B cell (primary cell): ENCODE results near the gene RXFP1. TPM values are rescaled to one million over a fixed set of nuclear protein-coding genes. Genes with fewer than 3 reads are reported as not detected.

Experiments
- ATAC-seq: fragments of 200-7000 bp; cut with Tn5 transposase; one replicate; pipeline ENCODE4 v1.10.0; 2021; ENCODE audit warnings: low read depth, mild to moderate bottlenecking, moderate number of reproducible peaks, moderate library complexity
- CTCF ChIA-PET: fragments of 350-600 bp; sonication (Branson Sonifier 250); formaldehyde crosslinking; loops from one replicate; lab custom pipeline; 2021; ENCODE audit warnings: antibody characterized with exemption, inconsistent platforms; lab: Charles Lee
- POLR2A ChIA-PET: fragments of 350-600 bp; sonication (Branson Sonifier 250); formaldehyde crosslinking; loops from one replicate; lab custom pipeline; 2021; ENCODE audit warnings: antibody characterized with exemption; lab: Charles Lee
- DNase-seq: peaks from one replicate; pipeline ENCODE4 v3.0.0; 2013
- H2AFZ ChIP-seq: 2 replicates; pipeline ENCODE4 v1.6.1; 2012; ENCODE audit warnings: mild to moderate bottlenecking, low read depth, low read length; ENCODE audit not compliant: insufficient read depth, poor library complexity, severe bottlenecking
- H3K27ac ChIP-seq, 2 donors: 1 replicate in 1 of 2; 2 replicates in 1 of 2; pipeline ENCODE4 v1.5.1; 2012 to 2013; ENCODE audit warnings: low read length in 2 of 2, mild to moderate bottlenecking in 2 of 2, moderate library complexity in 1 of 2
- H3K27me3 ChIP-seq, 4 experiments: fragments of 200-600 bp in 1 of 4; sonication (generic) in 1 of 4; replicated peaks in 1 of 4; 1 replicate in 2 of 4; 2 replicates in 2 of 4; pipeline versions ENCODE4 v1.6.1 to v1.7.0; 2013 to 2016; ENCODE audit warnings: low read length in 3 of 4, mild to moderate bottlenecking in 2 of 4, mixed read lengths in 1 of 4, moderate library complexity in 1 of 4; ENCODE audit not compliant: insufficient read depth in 4 of 4, control insufficient read depth in 3 of 4; ENCODE audit errors: control extremely low read depth in 1 of 4
- H3K36me3 ChIP-seq, 2 experiments: replicated peaks in 1 of 2; 1 replicate in 1 of 2; 2 replicates in 1 of 2; pipeline versions ENCODE4 v1.6.1 to v1.7.1; 2013; ENCODE audit warnings: low read length in 1 of 2; ENCODE audit not compliant: insufficient read depth in 2 of 2, control insufficient read depth in 1 of 2; ENCODE audit errors: control extremely low read depth in 1 of 2, extremely low read depth in 1 of 2
- H3K4me1 ChIP-seq, 2 donors: fragments of 200-600 bp in 1 of 2; sonication (generic) in 1 of 2; 1 replicate in 1 of 2; 2 replicates in 1 of 2; pipeline versions ENCODE4 v1.5.1 to v1.6.1; 2013 to 2017; ENCODE audit warnings: low read length in 2 of 2; ENCODE audit not compliant: control insufficient read depth in 2 of 2, insufficient read depth in 2 of 2
- H3K4me2 ChIP-seq: replicated peaks from 2 replicates; pipeline ENCODE3; 2012; ENCODE audit warnings: mild to moderate bottlenecking, low read depth, low read length; ENCODE audit not compliant: poor library complexity, severe bottlenecking
- H3K4me3 ChIP-seq, 5 experiments: fragments of 200-600 bp in 1 of 5; sonication (generic) in 1 of 5; 1 replicate in 3 of 5; 2 replicates in 2 of 5; pipeline versions ENCODE4 v1.5.1 to v1.7.0; 2011 to 2016; ENCODE audit warnings: low read length in 4 of 5, mild to moderate bottlenecking in 4 of 5, low read depth in 2 of 5, control low read depth in 1 of 5, moderate library complexity in 1 of 5; ENCODE audit not compliant: insufficient read depth in 1 of 5; ENCODE audit errors: control extremely low read depth in 1 of 5, extremely low read depth in 1 of 5
- H3K79me2 ChIP-seq: fragments of 200-600 bp; sonication (generic); one replicate; pipeline ENCODE4 v1.6.0; 2016; ENCODE audit warnings: low read length; ENCODE audit not compliant: control insufficient read depth, insufficient read depth
- H3K9ac ChIP-seq: fragments of 200-600 bp; sonication (generic); 2 replicates; pipeline ENCODE4 v1.6.1; 2017; ENCODE audit warnings: mild to moderate bottlenecking, low read length, moderate library complexity
- H3K9me3 ChIP-seq, 3 donors: one replicate each; pipeline versions ENCODE4 v1.6.1 to v1.7.1; 2013; ENCODE audit warnings: low read length in 2 of 3; ENCODE audit not compliant: control insufficient read depth in 2 of 3, insufficient read depth in 1 of 3; ENCODE audit errors: control extremely low read depth in 1 of 3
- H4K20me1 ChIP-seq: 2 replicates; pipeline ENCODE4 v1.6.0; 2012; ENCODE audit warnings: mild to moderate bottlenecking, low read length; ENCODE audit not compliant: insufficient read depth, control insufficient read depth, poor library complexity, severe bottlenecking
- H3K27ac Mint-ChIP-seq: one replicate; pipeline ENCODE4 v1.8.0; 2021; ENCODE audit warnings: mixed read lengths
- H3K27me3 Mint-ChIP-seq: one replicate; pipeline ENCODE4 v1.8.0; 2021; ENCODE audit warnings: mixed read lengths
- H3K4me1 Mint-ChIP-seq: one replicate; pipeline ENCODE4 v1.8.0; 2021; ENCODE audit warnings: mixed read lengths
- H3K4me3 Mint-ChIP-seq: one replicate; pipeline ENCODE4 v1.8.0; 2021; ENCODE audit warnings: mixed read lengths
- H3K9me3 Mint-ChIP-seq: one replicate; pipeline ENCODE4 v1.8.0; 2022; ENCODE audit warnings: mixed read lengths; ENCODE audit not compliant: insufficient read depth
- EZH2 ChIP-seq: IDR thresholded peaks from 2 replicates; pipeline ENCODE4 v1.6.1; 2012; ENCODE audit warnings: borderline replicate concordance, low read depth, mild to moderate bottlenecking, moderate library complexity, low read length; ENCODE audit not compliant: insufficient read depth, poor library complexity, severe bottlenecking
- WGBS: methylation state at CpG from one replicate; pipeline ENCODE4 v1.1.5; 2013; ENCODE audit warnings: missing lambda C conversion rate; ENCODE audit not compliant: insufficient coverage; 5-methylcytosine and 5-hydroxymethylcytosine counted together
- intact Hi-C: fragments of 100-400 bp; cut with micrococcal nuclease; formaldehyde crosslinking; loops from one replicate; pipeline ENCODE4 v1.10.0; 2022
- polyA plus RNA-seq: library from polyadenylated mRNA; depleted of rRNA; stranded (reverse); fragments of >200 nt; gene quantifications from 2 replicates; pipeline ENCODE4 v1.2.3, GENCODE V29; 2012
- total RNA-seq, 2 donors: library from RNA; stranded (reverse); fragments of 120-200 nt in 1 of 2; gene quantifications; 1 replicate in 1 of 2; 2 replicates in 1 of 2; pipeline versions ENCODE4 v1.2.3 to v1.2.4, GENCODE V29; 2013 to 2022
- TF ChIP-seq, protein P1 (sequence below): fragments of 200-600 bp; IDR thresholded peaks from one replicate; pipeline ENCODE4 v1.8.0; 2022; ENCODE audit warnings: antibody characterized with exemption, mild to moderate bottlenecking

RXFP1 gene
- total and polyA plus RNA-seq, 2 donors (not counting 1 experiment from before 2014, with no cell fraction given) = not detected

DNA sequence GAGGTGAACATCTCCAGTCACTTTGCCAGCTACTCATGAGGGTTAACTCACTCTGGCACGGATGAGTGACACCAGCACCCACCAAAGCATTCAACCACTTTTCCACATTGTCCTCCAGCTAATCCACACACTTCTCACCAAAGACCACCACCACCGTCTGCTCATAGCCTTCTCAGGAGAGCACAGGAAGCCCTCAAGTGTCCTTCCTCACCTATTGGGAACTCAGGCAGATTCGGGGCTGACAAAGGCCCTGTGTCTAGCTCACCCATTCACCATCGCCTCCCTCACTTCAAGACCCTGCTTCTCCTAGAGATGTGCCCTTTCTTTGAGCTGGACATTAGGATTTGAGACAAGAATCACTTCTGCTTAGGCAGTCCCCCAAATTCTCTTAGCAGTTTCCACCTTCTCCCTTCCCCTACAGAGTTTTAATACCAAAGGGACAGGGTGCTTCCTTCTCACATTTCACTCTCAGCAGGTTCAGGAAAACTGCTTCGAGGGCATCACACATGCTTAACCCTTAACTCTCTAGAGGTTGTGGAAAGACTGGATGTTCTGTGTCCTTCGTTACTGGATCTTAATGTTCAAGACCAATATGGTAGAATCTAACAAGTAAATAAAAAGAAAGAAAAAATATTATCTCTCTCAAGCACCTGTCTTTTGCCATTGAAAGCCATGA is 11.0 kb downstream of the RXFP1 start:
- no peaks in the 10 kb centered on the region for H3K9me3 Mint-ChIP-seq
- H3K27me3 Mint-ChIP-seq = no peaks in the 10 kb centered on the region
- TF ChIP-seq EZH2 = no peak
- TF ChIP-seq, protein P1, sequence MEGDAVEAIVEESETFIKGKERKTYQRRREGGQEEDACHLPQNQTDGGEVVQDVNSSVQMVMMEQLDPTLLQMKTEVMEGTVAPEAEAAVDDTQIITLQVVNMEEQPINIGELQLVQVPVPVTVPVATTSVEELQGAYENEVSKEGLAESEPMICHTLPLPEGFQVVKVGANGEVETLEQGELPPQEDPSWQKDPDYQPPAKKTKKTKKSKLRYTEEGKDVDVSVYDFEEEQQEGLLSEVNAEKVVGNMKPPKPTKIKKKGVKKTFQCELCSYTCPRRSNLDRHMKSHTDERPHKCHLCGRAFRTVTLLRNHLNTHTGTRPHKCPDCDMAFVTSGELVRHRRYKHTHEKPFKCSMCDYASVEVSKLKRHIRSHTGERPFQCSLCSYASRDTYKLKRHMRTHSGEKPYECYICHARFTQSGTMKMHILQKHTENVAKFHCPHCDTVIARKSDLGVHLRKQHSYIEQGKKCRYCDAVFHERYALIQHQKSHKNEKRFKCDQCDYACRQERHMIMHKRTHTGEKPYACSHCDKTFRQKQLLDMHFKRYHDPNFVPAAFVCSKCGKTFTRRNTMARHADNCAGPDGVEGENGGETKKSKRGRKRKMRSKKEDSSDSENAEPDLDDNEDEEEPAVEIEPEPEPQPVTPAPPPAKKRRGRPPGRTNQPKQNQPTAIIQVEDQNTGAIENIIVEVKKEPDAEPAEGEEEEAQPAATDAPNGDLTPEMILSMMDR = no peak
- no peak overlapping the region for H3K27ac ChIP-seq
- H3K4me2 ChIP-seq = no peak overlapping the region
- H3K4me3 ChIP-seq = no peak overlapping the region
- H3K36me3 ChIP-seq = no peaks in the 10 kb centered on the region
- H4K20me1 ChIP-seq = no peaks in the 10 kb centered on the region
- ATAC-seq = no peak
- no peak overlapping the region for H3K9ac ChIP-seq
- no peaks in the 10 kb centered on the region for H3K4me1 Mint-ChIP-seq
- no peak for DNase-seq
- H3K4me1 ChIP-seq = no peaks in the 10 kb centered on the region
- POLR2A ChIA-PET = no interaction called here
- H3K27me3 ChIP-seq = no peaks in the 10 kb centered on the region
- H3K79me2 ChIP-seq = no peaks in the 10 kb centered on the region
- intact Hi-C loops = no loop called here
- no peak overlapping the region for H2AFZ ChIP-seq
- no peak overlapping the region for H3K27ac Mint-ChIP-seq
- 93% methylated on average over 4 of the region's 6 CpGs for WGBS
- no peaks in the 10 kb centered on the region for H3K9me3 ChIP-seq
- CTCF ChIA-PET = interaction anchor here (0.5 kb wide), 1 partner anchor 1024 kb away, joined by 3 read pairs; no protein-coding TSS in a partner anchor
- H3K4me3 Mint-ChIP-seq = no peak overlapping the region

DNA sequence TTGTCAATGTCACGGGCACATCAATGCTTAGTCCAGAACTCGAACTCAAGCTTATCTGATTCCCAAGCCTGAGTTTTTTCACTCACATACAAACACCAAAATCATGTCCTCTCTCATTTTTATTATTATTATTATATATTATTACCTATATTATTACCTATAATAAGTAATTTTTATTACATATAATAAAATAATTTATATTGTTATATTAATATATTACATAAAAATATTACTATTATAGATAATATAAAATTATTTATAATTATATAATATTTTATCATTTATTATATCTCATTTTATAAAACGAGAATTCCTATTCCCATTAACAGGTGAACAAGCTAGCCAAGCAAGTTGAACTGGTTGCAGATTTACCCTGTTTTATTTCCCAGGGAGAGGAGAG is 13.0 kb downstream of the RXFP1 start:
- intact Hi-C loops = no loop called here
- H3K27ac ChIP-seq = no peak overlapping the region
- no peak overlapping the region for H2AFZ ChIP-seq
- H3K9me3 ChIP-seq = no peaks in the 10 kb centered on the region
- no peaks in the 10 kb centered on the region for H3K4me1 Mint-ChIP-seq
- DNase-seq (no peak), ATAC-seq (no peak)
- H3K36me3 ChIP-seq = no peaks in the 10 kb centered on the region
- no peak overlapping the region for H3K27ac Mint-ChIP-seq
- no CpG with 5 or more reads among the region's 3 CpGs for WGBS
- CTCF ChIA-PET = no interaction called here
- no peak overlapping the region for H3K4me3 ChIP-seq
- POLR2A ChIA-PET = no interaction called here
- H4K20me1 ChIP-seq = no peaks in the 10 kb centered on the region
- no peaks in the 10 kb centered on the region for H3K4me1 ChIP-seq
- no peak overlapping the region for H3K4me2 ChIP-seq
- TF ChIP-seq EZH2 = no peak
- no peaks in the 10 kb centered on the region for H3K9me3 Mint-ChIP-seq
- no peaks in the 10 kb centered on the region for H3K27me3 ChIP-seq
- no peak overlapping the region for H3K9ac ChIP-seq
- no peaks in the 10 kb centered on the region for H3K79me2 ChIP-seq
- H3K4me3 Mint-ChIP-seq = no peak overlapping the region
- H3K27me3 Mint-ChIP-seq = no peaks in the 10 kb centered on the region
